C4-2B (cell line): Measurements from ENCODE around the gene NR3C2.

Source experiments
- CTCF ChIP-seq: fragments of 450-650 bp; conservative IDR thresholded peaks from 2 replicates; pipeline ENCODE4 v1.5.1; 2017; ENCODE audit warnings: mild to moderate bottlenecking
- ZFX ChIP-seq: fragments of 450-650 bp; IDR thresholded peaks from 2 replicates; pipeline ENCODE4 v1.6.1; 2017

GRCh38 chr4:148204171-148204570 is 238.0 kb downstream of the NR3C2 start:
- TF ChIP-seq CTCF (no peak), ZFX (no peak)
